ENCODE data around the gene CACNA1B. TPM values are rescaled to one million over a fixed set of nuclear protein-coding genes. Genes with fewer than 3 reads are reported as not detected.
"Not testable (repeated sequence)": the region's sequence is repeated elsewhere in the genome, so short reads cannot be mapped to it uniquely, and the experiment has no call there.

The CACNA1B gene
- total and polyA plus RNA-seq, 9 of the 15 experiments (the other 6 are each of a cell fraction or from before 2014, with no cell fraction given), result 0.01 to 0.04 TPM; not detected in 7

- TF ChIP-seq PHF21A (IDR thresholded peaks at IDR 0.05; ENCODE audit: borderline replicate concordance, low read depth) (peak; percentile 93), RB1 (IDR thresholded peaks at IDR 0.05; ENCODE audit: low read depth) (peak; percentile 50; the same call in 1 of the 2 replicates), RCOR1 (IDR thresholded peaks at IDR 0.05; ENCODE audit: borderline replicate concordance in 1 of 2, low read depth in 2 of 2, low read length in 2 of 2) (peak in 1 of 2 experiments; percentile 48; a peak in 1 of 4 replicates), REST (IDR thresholded peaks at IDR 0.05; ENCODE audit: borderline replicate concordance) (0 out of 2 replicates have a peak, but pooled peaks have one; percentile 6), RAD21 (CRISPR knock-in tag; conservative IDR thresholded peaks at IDR 0.05 in 1 of 2, IDR thresholded peaks at IDR 0.05 in 1 of 2) (peak; percentile 16 to 34; a peak in 3 of 4 replicates), HDAC1 (IDR thresholded peaks at IDR 0.05) (peak in 1 of 2 experiments; percentile 51; a peak in 1 of 4 replicates), HDAC2 (IDR thresholded peaks at IDR 0.05) (peak; percentile 76), KDM1A (IDR thresholded peaks at IDR 0.05) (peak; percentile 97 to 98)
- TF ChIP-seq REST (CRISPR knock-in tag; IDR thresholded peaks at IDR 0.05; ENCODE audit: low read depth), result not testable (repeated sequence)
- TF ChIP-seq, protein P1, sequence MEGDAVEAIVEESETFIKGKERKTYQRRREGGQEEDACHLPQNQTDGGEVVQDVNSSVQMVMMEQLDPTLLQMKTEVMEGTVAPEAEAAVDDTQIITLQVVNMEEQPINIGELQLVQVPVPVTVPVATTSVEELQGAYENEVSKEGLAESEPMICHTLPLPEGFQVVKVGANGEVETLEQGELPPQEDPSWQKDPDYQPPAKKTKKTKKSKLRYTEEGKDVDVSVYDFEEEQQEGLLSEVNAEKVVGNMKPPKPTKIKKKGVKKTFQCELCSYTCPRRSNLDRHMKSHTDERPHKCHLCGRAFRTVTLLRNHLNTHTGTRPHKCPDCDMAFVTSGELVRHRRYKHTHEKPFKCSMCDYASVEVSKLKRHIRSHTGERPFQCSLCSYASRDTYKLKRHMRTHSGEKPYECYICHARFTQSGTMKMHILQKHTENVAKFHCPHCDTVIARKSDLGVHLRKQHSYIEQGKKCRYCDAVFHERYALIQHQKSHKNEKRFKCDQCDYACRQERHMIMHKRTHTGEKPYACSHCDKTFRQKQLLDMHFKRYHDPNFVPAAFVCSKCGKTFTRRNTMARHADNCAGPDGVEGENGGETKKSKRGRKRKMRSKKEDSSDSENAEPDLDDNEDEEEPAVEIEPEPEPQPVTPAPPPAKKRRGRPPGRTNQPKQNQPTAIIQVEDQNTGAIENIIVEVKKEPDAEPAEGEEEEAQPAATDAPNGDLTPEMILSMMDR (IDR thresholded peaks at IDR 0.05 in 2 of 3, conservative IDR thresholded peaks at IDR 0.05 in 1 of 3; ENCODE audit: insufficient read depth in 2 of 3, low read depth in 1 of 3, low read length in 3 of 3), result peak; percentile 35 to 74 (median 52)
Measured at GRCh38 chr9:138149672-138150656, 272.4 kb downstream of the CACNA1B start.

More at GRCh38 chr9:138149672-138150656, 272.4 kb downstream of the CACNA1B start:
- WGBS (ENCODE audit: insufficient coverage, low coverage, missing lambda C conversion rate), result 11% methylated on average over 36 of the region's 81 CpGs
- Histone ChIP-seq H3K4me1 (replicated peaks in 1 of 2; ENCODE audit: control insufficient read depth in 2 of 2, insufficient read depth in 2 of 2, low read length in 2 of 2) (peaks cover 0 to 15% of the 10 kb centered on the region in 2 experiments; a peak in 2 of 5 replicates), H3K4me2 (ENCODE audit: insufficient read depth, low read length) (peak overlapping the region; percentile 32; the same call in 1 of the 2 replicates), H2AFZ (ENCODE audit: low read depth, low read length) (peak overlapping the region; percentile 63; the same call in 1 of the 2 replicates), H3K4me3 (peak overlapping the region; percentile 29), H3K9ac (ENCODE audit: insufficient read depth in 1 of 2, low read depth in 2 of 2, low read length in 2 of 2) (peak overlapping the region in 1 of 2 experiments; percentile 81; a peak in 2 of 4 replicates)
- ATAC-seq (peak; percentile 76), DNase-seq (ENCODE audit: extremely low read depth in 1 of 4, low spot score in 3 of 4) (peak; percentile 5 to 11 (median 8))
- H3K27ac ChIP-seq (ENCODE audit: extremely low read depth, low read depth, low read length); H3K27me3 ChIP-seq (ENCODE audit: control insufficient read depth in 2 of 2, insufficient read depth in 2 of 2, low read length in 2 of 2); H4K20me1 ChIP-seq (replicated peaks; ENCODE audit: control insufficient read depth, insufficient read depth, low read length); POLR2A ChIA-PET; H3K36me3 ChIP-seq (ENCODE audit: control insufficient read depth, insufficient read depth, low read length); H3K9me1 ChIP-seq (ENCODE audit: control insufficient read depth, insufficient read depth, low read length); H3K79me2 ChIP-seq (ENCODE audit: control insufficient read depth, insufficient read depth, low read length); in situ Hi-C loops (cut with MboI); intact Hi-C loops (cut with micrococcal nuclease); BruUV-seq (replicated peaks); H3K9me3 ChIP-seq (replicated peaks; ENCODE audit: control insufficient read depth, insufficient read depth, low read depth, low read length); FAIRE-seq: not testable (repeated sequence)
- CTCF ChIA-PET (ENCODE audit: low intra/inter-chr PET ratio), result interaction anchor here (0.7 kb wide), 1 partner anchor 124 kb away, joined by 5 read pairs; no protein-coding TSS in a partner anchor
